ENCODE results near the gene FOXF2.
A peak's percentile ranks its signal among the peaks of the same experiment; 100 is the strongest.

Gene FOXF2

GRCh38 chr6:1407499-1407990 lies 18.2 kb downstream of the FOXF2 start:
- H3K27me3 ChIP-seq (ENCODE audit: insufficient read depth, low read depth, severe bottlenecking) = no peaks in the 10 kb centered on the region
- TF ChIP-seq CTCF (IDR thresholded peaks at IDR 0.05; ENCODE audit: low read depth, low read length) = no peak
- no peaks in the 10 kb centered on the region for H3K9me3 ChIP-seq (ENCODE audit: severe bottlenecking)
- H3K27ac ChIP-seq = no peak overlapping the region
- no peaks in the 10 kb centered on the region for H3K36me3 ChIP-seq
- no peak overlapping the region for H3K4me3 ChIP-seq (ENCODE audit: low read depth, low read length)
- no peak for DNase-seq

GRCh38 chr6:1409774-1410465 lies 20.5 kb downstream of the FOXF2 start:
- Histone ChIP-seq H3K9me3 (ENCODE audit: severe bottlenecking) (no peaks in the 10 kb centered on the region), H3K36me3 (no peaks in the 10 kb centered on the region), H3K27me3 (ENCODE audit: insufficient read depth, low read depth, severe bottlenecking) (no peaks in the 10 kb centered on the region), H3K27ac (no peak overlapping the region), H3K4me3 (ENCODE audit: low read depth, low read length) (no peak overlapping the region)
- peak; percentile 3 for DNase-seq
- TF ChIP-seq CTCF (IDR thresholded peaks at IDR 0.05; ENCODE audit: low read depth, low read length) = no peak

DNA sequence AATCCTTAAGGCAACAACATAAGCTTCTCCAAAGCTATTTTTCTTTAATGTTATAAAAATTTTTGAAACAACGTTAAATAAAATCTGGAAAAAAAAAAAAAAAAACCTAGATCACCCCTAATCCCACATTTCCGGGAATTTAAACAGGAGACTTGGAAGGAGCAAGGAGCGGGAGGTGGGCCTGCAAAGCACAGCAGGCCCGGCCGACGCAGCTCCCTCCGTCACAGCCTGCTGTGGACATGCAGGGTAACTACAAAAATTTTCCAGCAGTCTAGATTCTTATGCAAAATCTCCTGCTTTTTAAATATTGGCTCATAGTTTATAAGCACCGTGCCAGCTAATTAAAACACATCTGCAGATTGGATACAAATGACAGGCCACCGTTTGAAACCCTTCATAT lies 23.5 kb downstream of the FOXF2 start:
- H3K27me3 ChIP-seq (ENCODE audit: insufficient read depth, low read depth, severe bottlenecking) = no peaks in the 10 kb centered on the region
- TF ChIP-seq CTCF (IDR thresholded peaks at IDR 0.05; ENCODE audit: low read depth, low read length) = no peak
- no peak overlapping the region for H3K4me3 ChIP-seq (ENCODE audit: low read depth, low read length)
- no peak overlapping the region for H3K27ac ChIP-seq
- H3K36me3 ChIP-seq = no peaks in the 10 kb centered on the region
- peak; percentile 3 for DNase-seq
- no peaks in the 10 kb centered on the region for H3K9me3 ChIP-seq (ENCODE audit: severe bottlenecking)

- H3K27ac ChIP-seq = no peak overlapping the region
- H3K4me3 ChIP-seq (ENCODE audit: low read depth, low read length) = no peak overlapping the region
- peaks cover 5% of the 10 kb centered on the region for H3K9me3 ChIP-seq (ENCODE audit: severe bottlenecking)
- DNase-seq = peak; percentile 2
- no peaks in the 10 kb centered on the region for H3K36me3 ChIP-seq
- TF ChIP-seq CTCF (IDR thresholded peaks at IDR 0.05; ENCODE audit: low read depth, low read length) = no peak
- no peaks in the 10 kb centered on the region for H3K27me3 ChIP-seq (ENCODE audit: insufficient read depth, low read depth, severe bottlenecking)
Measured at GRCh38 chr6:1415416-1416063, 26.2 kb downstream of the FOXF2 start.

DNA sequence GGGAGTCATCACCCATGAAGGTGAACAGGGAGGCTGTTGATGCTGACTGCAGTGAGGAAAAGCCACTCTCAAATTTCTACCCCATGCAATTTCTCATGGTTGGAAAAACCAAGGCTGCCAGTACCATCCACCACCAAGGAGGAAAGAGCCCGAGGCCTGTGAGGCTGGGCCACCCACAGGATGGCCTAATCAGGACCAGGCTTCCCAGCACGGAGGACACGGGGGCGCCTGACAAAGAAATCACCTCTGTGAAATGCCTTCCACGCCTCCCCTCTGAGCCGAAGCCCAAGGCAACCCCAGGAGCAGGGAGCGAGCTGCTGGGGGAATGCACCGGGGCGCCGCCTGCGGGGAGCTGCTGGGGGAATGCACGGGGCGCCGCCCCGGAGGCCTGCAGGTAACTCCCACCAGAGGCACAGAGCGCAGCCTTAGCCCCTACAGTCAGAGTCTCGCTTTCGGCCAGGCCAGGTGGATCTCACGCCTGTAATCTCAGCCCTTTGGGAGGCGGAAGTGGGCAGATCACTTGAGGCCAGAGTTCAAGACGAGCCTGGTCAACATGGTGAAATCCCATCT lies 26.9 kb downstream of the FOXF2 start:
- Histone ChIP-seq H3K27ac (no peak overlapping the region), H3K9me3 (ENCODE audit: severe bottlenecking) (peaks cover 12% of the 10 kb centered on the region), H3K4me3 (ENCODE audit: low read depth, low read length) (no peak overlapping the region), H3K36me3 (no peaks in the 10 kb centered on the region), H3K27me3 (ENCODE audit: insufficient read depth, low read depth, severe bottlenecking) (no peaks in the 10 kb centered on the region)
- peak; percentile 6 for DNase-seq
- TF ChIP-seq CTCF (IDR thresholded peaks at IDR 0.05; ENCODE audit: low read depth, low read length) = no peak

All from WERI-Rb-1 (cell line).